Stomach (tissue), 4 donors: ENCODE results near the gene PDX1.

Source experiments
- CTCF ChIP-seq, 7 experiments: fragments of 450-650 bp in 4 of 7; fragments of 200-600 bp in 3 of 7; sonication (generic) in 3 of 7; IDR thresholded peaks; one replicate each; pipeline ENCODE4 v1.5.1; 2016 to 2019; ENCODE audit warnings: antibody characterized with exemption in 7 of 7, control low read depth in 2 of 7, mild to moderate bottlenecking in 1 of 7
- POLR2A ChIP-seq, 4 donors: fragments of 450-650 bp; IDR thresholded peaks; one replicate each; pipeline ENCODE4 v1.6.1; 2016; ENCODE audit warnings: antibody characterized with exemption in 4 of 4, control low read depth in 2 of 4, mild to moderate bottlenecking in 1 of 4, moderate library complexity in 1 of 4

- TF ChIP-seq POLR2A (IDR thresholded peaks at IDR 0.05) (no peak), CTCF (IDR thresholded peaks at IDR 0.05) (no peak)
Measured at GRCh38 chr13:27962982-27963381, 43.2 kb downstream of the PDX1 start.
